H7 (cell line): ENCODE measurements around the gene SMAD5. TPM values are rescaled to one million over a fixed set of nuclear protein-coding genes. Genes with fewer than 3 reads are reported as not detected.

Experiments used
- DNase-seq: peaks from one replicate; pipeline ENCODE4 v3.0.0; 2012
- H3K27me3 ChIP-seq: 2 replicates; pipeline ENCODE4 v1.6.0; 2011; ENCODE audit warnings: mild to moderate bottlenecking, low read length; ENCODE audit not compliant: control insufficient read depth, insufficient read depth
- H3K36me3 ChIP-seq: replicated peaks from 2 replicates; pipeline ENCODE4 v1.5.1; 2011; ENCODE audit warnings: low read length; ENCODE audit not compliant: control insufficient read depth, insufficient read depth
- H3K4me3 ChIP-seq: 2 replicates; pipeline ENCODE4 v1.5.1; 2011; ENCODE audit warnings: low read depth, mild to moderate bottlenecking, control low read depth, low read length, moderate library complexity; ENCODE audit not compliant: insufficient read depth
- total RNA-seq: library from RNA; depleted of rRNA; stranded (reverse); fragments of >200 nt; shearing (Covaris generic); gene quantifications from 2 replicates; pipeline ENCODE4 v1.2.3, GENCODE V29; 2014

The SMAD5 gene
- total RNA-seq, 1 experiment from 2014 or later, result 38.4 TPM

- DNase-seq, result no peak
- Histone ChIP-seq H3K4me3 (no peak overlapping the region), H3K27me3 (no peaks in the 10 kb centered on the region; the same call in 1 of the 2 replicates), H3K36me3 (no peaks in the 10 kb centered on the region)
Observed at GRCh38 chr5:136106351-136107031, 26.2 kb upstream of the SMAD5 start.

GRCh38 chr5:136108180-136108611 lies 24.4 kb upstream of the SMAD5 start:
- DNase-seq, result no peak
- Histone ChIP-seq H3K27me3 (no peaks in the 10 kb centered on the region; the same call in 1 of the 2 replicates), H3K4me3 (no peak overlapping the region), H3K36me3 (no peaks in the 10 kb centered on the region)

GRCh38 chr5:136108766-136109165 lies 23.9 kb upstream of the SMAD5 start:
- Histone ChIP-seq H3K27me3 (no peaks in the 10 kb centered on the region; the same call in 1 of the 2 replicates), H3K36me3 (no peaks in the 10 kb centered on the region), H3K4me3 (no peak overlapping the region)
- DNase-seq, result no peak

- no peak overlapping the region for H3K4me3 ChIP-seq
- no peaks in the 10 kb centered on the region; the same call in 1 of the 2 replicates for H3K27me3 ChIP-seq
- no peak for DNase-seq
- no peaks in the 10 kb centered on the region for H3K36me3 ChIP-seq
Observed at GRCh38 chr5:136109453-136110135, 23.1 kb upstream of the SMAD5 start.

- no peak for DNase-seq
- H3K36me3 ChIP-seq, result no peaks in the 10 kb centered on the region
Observed at GRCh38 chr5:136113606-136114005, 19.0 kb upstream of the SMAD5 start.

GRCh38 chr5:136114414-136115125 lies 18.1 kb upstream of the SMAD5 start:
- no peak for DNase-seq
- Histone ChIP-seq H3K4me3 (no peak overlapping the region), H3K27me3 (no peaks in the 10 kb centered on the region; the same call in 1 of the 2 replicates), H3K36me3 (no peaks in the 10 kb centered on the region)

More at GRCh38 chr5:136113606-136114005, 19.0 kb upstream of the SMAD5 start:
- no peak overlapping the region for H3K4me3 ChIP-seq
- H3K27me3 ChIP-seq, result no peaks in the 10 kb centered on the region; the same call in 1 of the 2 replicates

- no peak for DNase-seq
- Histone ChIP-seq H3K27me3 (no peaks in the 10 kb centered on the region; the same call in 1 of the 2 replicates), H3K4me3 (no peak overlapping the region), H3K36me3 (no peaks in the 10 kb centered on the region)
Observed at GRCh38 chr5:136115183-136115865, 17.3 kb upstream of the SMAD5 start.

- Histone ChIP-seq H3K27me3 (no peaks in the 10 kb centered on the region), H3K36me3 (no peaks in the 10 kb centered on the region)
Observed at GRCh38 chr5:136120529-136120928, 12.1 kb upstream of the SMAD5 start.

GRCh38 chr5:136123236-136123768 lies 9.3 kb upstream of the SMAD5 start:
- Histone ChIP-seq H3K36me3 (no peaks in the 10 kb centered on the region), H3K4me3 (no peak overlapping the region), H3K27me3 (no peaks in the 10 kb centered on the region; the same call in 1 of the 2 replicates)
- no peak for DNase-seq

More at GRCh38 chr5:136120529-136120928, 12.1 kb upstream of the SMAD5 start:
- no peak for DNase-seq
- H3K4me3 ChIP-seq, result no peak overlapping the region

GRCh38 chr5:136127560-136127959 lies 5.1 kb upstream of the SMAD5 start:
- Histone ChIP-seq H3K36me3 (no peaks in the 10 kb centered on the region), H3K27me3 (no peaks in the 10 kb centered on the region; the same call in 1 of the 2 replicates), H3K4me3 (no peak overlapping the region)
- DNase-seq, result no peak

- DNase-seq, result no peak
- Histone ChIP-seq H3K36me3 (no peaks in the 10 kb centered on the region), H3K27me3 (no peaks in the 10 kb centered on the region; the same call in 1 of the 2 replicates), H3K4me3 (no peak overlapping the region)
Observed at GRCh38 chr5:136128481-136128880, 4.2 kb upstream of the SMAD5 start.

GRCh38 chr5:136129445-136129844 lies 3.2 kb upstream of the SMAD5 start:
- H3K36me3 ChIP-seq, result no peaks in the 10 kb centered on the region
- H3K27me3 ChIP-seq, result no peaks in the 10 kb centered on the region; the same call in 1 of the 2 replicates

GRCh38 chr5:136130581-136130980 lies 2.1 kb upstream of the SMAD5 start:
- no peak for DNase-seq
- H3K4me3 ChIP-seq, result no peak overlapping the region
- no peaks in the 10 kb centered on the region for H3K36me3 ChIP-seq
- H3K27me3 ChIP-seq, result no peaks in the 10 kb centered on the region; the same call in 1 of the 2 replicates

More at GRCh38 chr5:136129445-136129844, 3.2 kb upstream of the SMAD5 start:
- no peak for DNase-seq
- H3K4me3 ChIP-seq, result no peak overlapping the region

GRCh38 chr5:136132087-136132486 lies 558 bp upstream of the SMAD5 start:
- Histone ChIP-seq H3K36me3 (no peaks in the 10 kb centered on the region), H3K27me3 (no peaks in the 10 kb centered on the region; the same call in 1 of the 2 replicates), H3K4me3 (peak overlapping the region; percentile 67; the same call in 1 of the 2 replicates)
- peak; percentile 26 for DNase-seq
